Neuronal stem cell (in vitro differentiated cells): Measurements from ENCODE around the gene TSHR.

Source experiments
- DNase-seq: peaks from one replicate; pipeline ENCODE4 v3.0.0-alpha.2; 2013; ENCODE audit warnings: low spot score
- H2AFZ ChIP-seq: one replicate; pipeline ENCODE4 v1.6.1; 2013; ENCODE audit warnings: mild to moderate bottlenecking, low read length, inconsistent platforms
- H2AK5ac ChIP-seq: 2 replicates; pipeline ENCODE4 v1.6.1; 2013; ENCODE audit warnings: low read depth, mild to moderate bottlenecking, inconsistent platforms, low read length, moderate library complexity, mixed read lengths
- H2BK120ac ChIP-seq: 2 replicates; pipeline ENCODE4 v1.6.1; 2013; ENCODE audit warnings: low read depth, mild to moderate bottlenecking, inconsistent platforms, low read length, moderate library complexity, mixed read lengths
- H2BK12ac ChIP-seq: one replicate; pipeline ENCODE4 v1.6.1; 2013; ENCODE audit warnings: low read length, inconsistent platforms
- H2BK15ac ChIP-seq: 2 replicates; pipeline ENCODE4 v1.6.1; 2013; ENCODE audit warnings: mild to moderate bottlenecking, low read length, inconsistent platforms, mixed read lengths
- H2BK5ac ChIP-seq: one replicate; pipeline ENCODE4 v1.6.1; 2013; ENCODE audit warnings: inconsistent platforms, mild to moderate bottlenecking, low read length, moderate library complexity
- H3K14ac ChIP-seq: one replicate; pipeline ENCODE4 v1.6.1; 2013; ENCODE audit warnings: low read length, inconsistent platforms
- H3K18ac ChIP-seq: 2 replicates; pipeline ENCODE4 v1.6.1; 2013; ENCODE audit warnings: low read length, inconsistent platforms
- H3K23ac ChIP-seq: 2 replicates; pipeline ENCODE4 v1.6.1; 2013; ENCODE audit warnings: low read depth, mild to moderate bottlenecking, mixed read lengths, low read length, inconsistent platforms; ENCODE audit not compliant: poor library complexity
- H3K27ac ChIP-seq: replicated peaks from 3 replicates; pipeline ENCODE4 v1.5.1; 2013; ENCODE audit warnings: low read length, inconsistent platforms
- H3K27me3 ChIP-seq, 3 experiments: 2 replicates each; pipeline ENCODE4 v1.6.1; 2013; ENCODE audit warnings: low read length in 3 of 3, mild to moderate bottlenecking in 2 of 3, inconsistent platforms in 1 of 3, low read depth in 1 of 3, mixed read lengths in 1 of 3, moderate library complexity in 1 of 3; ENCODE audit not compliant: control insufficient read depth in 3 of 3, insufficient read depth in 3 of 3
- H3K36me3 ChIP-seq, 2 donors: replicated peaks in 1 of 2; 2 replicates each; pipeline ENCODE4 v1.6.1; 2013; ENCODE audit warnings: low read length in 2 of 2; ENCODE audit not compliant: control insufficient read depth in 2 of 2, insufficient read depth in 2 of 2
- H3K4ac ChIP-seq: 2 replicates; pipeline ENCODE4 v1.6.1; 2013; ENCODE audit warnings: inconsistent platforms, mild to moderate bottlenecking, low read length, moderate library complexity
- H3K4me1 ChIP-seq, 2 donors: 1 replicate in 1 of 2; 2 replicates in 1 of 2; pipeline ENCODE4 v1.6.1; 2013; ENCODE audit warnings: low read length in 2 of 2, low read depth in 1 of 2; ENCODE audit not compliant: control insufficient read depth in 2 of 2, insufficient read depth in 1 of 2
- H3K4me2 ChIP-seq: one replicate; pipeline ENCODE4 v1.6.1; 2013; ENCODE audit warnings: mild to moderate bottlenecking, low read length, inconsistent platforms; ENCODE audit not compliant: insufficient read depth, poor library complexity, severe bottlenecking
- H3K4me3 ChIP-seq, 2 donors: 2 replicates each; pipeline ENCODE4 v1.5.1; 2013; ENCODE audit warnings: low read length in 2 of 2, mild to moderate bottlenecking in 2 of 2, inconsistent platforms in 1 of 2, moderate library complexity in 1 of 2
- H3K79me1 ChIP-seq: one replicate; pipeline ENCODE4 v1.6.1; 2013; ENCODE audit warnings: low read depth, mild to moderate bottlenecking, inconsistent platforms, low read length, moderate library complexity
- H3K9ac ChIP-seq: one replicate; pipeline ENCODE4 v1.6.1; 2013; ENCODE audit warnings: mild to moderate bottlenecking, low read depth, low read length, inconsistent platforms; ENCODE audit not compliant: poor library complexity
- H3K9me3 ChIP-seq, 2 donors: replicated peaks in 1 of 2; 2 replicates each; pipeline versions ENCODE3 to v1.6.1; 2013; ENCODE audit warnings: low read length in 2 of 2, mild to moderate bottlenecking in 2 of 2, inconsistent platforms in 1 of 2, low read depth in 1 of 2, mixed read lengths in 1 of 2, moderate library complexity in 1 of 2; ENCODE audit not compliant: control insufficient read depth in 2 of 2, insufficient read depth in 1 of 2
- H4K8ac ChIP-seq: one replicate; pipeline ENCODE4 v1.6.1; 2013; ENCODE audit warnings: low read depth, mild to moderate bottlenecking, inconsistent platforms, low read length, moderate library complexity
- H4K91ac ChIP-seq: one replicate; pipeline ENCODE4 v1.6.1; 2013; ENCODE audit warnings: low read length, low read depth, mild to moderate bottlenecking, inconsistent platforms; ENCODE audit not compliant: poor library complexity
- WGBS, 2 donors: extraction: QIAGEN DNeasy Blood & Tissue Kit; methylation state at CpG; one replicate each; pipeline ENCODE4 v1.1.7; 2013; ENCODE audit warnings: missing lambda C conversion rate in 2 of 2, mixed read lengths in 1 of 2; ENCODE audit not compliant: insufficient read length in 2 of 2, insufficient replicate concordance in 1 of 2; ENCODE audit errors: extremely low coverage in 2 of 2; 5-methylcytosine and 5-hydroxymethylcytosine counted together

The TSHR gene

DNA sequence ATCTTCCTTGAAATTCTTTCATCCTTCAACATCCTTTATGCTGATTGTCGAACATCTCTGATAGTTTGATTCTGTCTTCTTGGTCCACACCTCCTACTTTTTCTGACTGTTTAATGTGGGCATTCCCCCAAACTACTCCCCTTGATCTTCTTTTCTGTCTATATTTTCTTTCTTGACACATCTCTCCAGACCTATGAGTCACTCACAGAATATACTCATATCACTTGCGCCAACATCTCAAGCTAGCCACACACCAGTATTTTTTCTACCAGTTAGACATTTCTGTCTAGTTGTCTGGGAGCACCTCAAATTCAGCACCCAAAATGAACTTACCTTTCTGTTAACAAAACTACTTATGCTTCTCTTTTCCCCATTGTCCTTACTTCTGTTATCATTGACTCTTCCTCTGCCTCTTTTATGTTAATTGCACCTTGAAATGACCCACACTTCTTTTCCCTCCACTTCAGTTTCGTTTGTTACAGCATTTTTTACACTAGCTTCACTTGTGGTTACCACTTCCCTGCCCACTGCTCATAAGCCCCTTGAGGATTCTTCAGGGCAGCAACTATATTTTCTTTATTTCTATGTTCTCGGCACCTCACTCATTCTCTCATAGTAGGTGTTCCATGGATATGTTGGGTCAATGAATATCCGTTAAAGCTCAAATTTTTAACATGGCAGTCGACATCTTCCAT lies 33.5 kb downstream of the TSHR start:
- Histone ChIP-seq H3K9me3 (no peaks in the 10 kb centered on the region), H3K14ac (no peak overlapping the region), H3K9ac (no peak overlapping the region), H3K79me1 (no peaks in the 10 kb centered on the region), H3K36me3 (no peaks in the 10 kb centered on the region), H2BK12ac (no peak overlapping the region), H3K27ac (no peak overlapping the region), H4K8ac (no peak overlapping the region), H3K4ac (no peak overlapping the region), H2BK5ac (no peak overlapping the region), H3K4me1 (no peaks in the 10 kb centered on the region), H3K27me3 (peaks cover 0 to 12% (median 0%) of the 10 kb centered on the region in 3 experiments), H3K18ac (no peak overlapping the region), H4K91ac (no peak overlapping the region), H3K4me2 (no peak overlapping the region), H2BK15ac (no peak overlapping the region), H2AFZ (no peak overlapping the region), H2AK5ac (no peak overlapping the region), H3K4me3 (no peak overlapping the region), H2BK120ac (no peak overlapping the region), H3K23ac (no peak overlapping the region)
- DNase-seq = no peak
- no CpG with 5 or more reads among the region's 6 CpGs for WGBS, 2 donors

- Histone ChIP-seq H3K9ac (no peak overlapping the region), H2BK12ac (no peak overlapping the region), H4K91ac (no peak overlapping the region), H3K14ac (no peak overlapping the region), H3K79me1 (no peaks in the 10 kb centered on the region), H3K4me2 (no peak overlapping the region), H3K4me3 (no peak overlapping the region), H3K27me3 (peaks cover 0 to 12% (median 0%) of the 10 kb centered on the region in 3 experiments), H3K36me3 (no peaks in the 10 kb centered on the region), H2AFZ (no peak overlapping the region), H3K4me1 (no peaks in the 10 kb centered on the region), H2AK5ac (no peak overlapping the region), H2BK15ac (no peak overlapping the region), H3K9me3 (no peaks in the 10 kb centered on the region), H2BK5ac (no peak overlapping the region), H3K4ac (no peak overlapping the region), H2BK120ac (no peak overlapping the region), H4K8ac (no peak overlapping the region), H3K27ac (no peak overlapping the region), H3K23ac (no peak overlapping the region), H3K18ac (no peak overlapping the region)
- no CpG with 5 or more reads among the region's 3 CpGs for WGBS, 2 donors
- DNase-seq = no peak
Measured at GRCh38 chr14:80992580-80992979, 37.2 kb downstream of the TSHR start.

- no CpG with 5 or more reads among the region's 13 CpGs for WGBS, 2 donors
Measured at GRCh38 chr14:80996049-80996901, 40.9 kb downstream of the TSHR start.

GRCh38 chr14:81001447-81001846 lies 46.0 kb downstream of the TSHR start:
- Histone ChIP-seq H3K27ac (no peak overlapping the region), H3K14ac (no peak overlapping the region), H2BK120ac (no peak overlapping the region), H3K4me3 (no peak overlapping the region), H4K91ac (no peak overlapping the region), H3K4me2 (no peak overlapping the region), H3K79me1 (no peaks in the 10 kb centered on the region), H2BK5ac (no peak overlapping the region), H3K9me3 (no peaks in the 10 kb centered on the region), H3K23ac (no peak overlapping the region), H3K36me3 (no peaks in the 10 kb centered on the region), H2AFZ (no peak overlapping the region), H3K9ac (no peak overlapping the region), H4K8ac (no peak overlapping the region), H2BK15ac (no peak overlapping the region), H3K4ac (no peak overlapping the region), H3K18ac (no peak overlapping the region), H3K27me3 (no peaks in the 10 kb centered on the region), H2AK5ac (no peak overlapping the region), H3K4me1 (no peaks in the 10 kb centered on the region), H2BK12ac (no peak overlapping the region)
- no CpG with 5 or more reads among the region's 6 CpGs for WGBS, 2 donors
- no peak for DNase-seq

More at GRCh38 chr14:80996049-80996901, 40.9 kb downstream of the TSHR start:
- no peak for DNase-seq
- H3K4me3 ChIP-seq = no peak overlapping the region
- H3K36me3 ChIP-seq = no peaks in the 10 kb centered on the region
- H3K9ac ChIP-seq = no peak overlapping the region
- no peak overlapping the region for H3K14ac ChIP-seq
- H2BK15ac ChIP-seq = no peak overlapping the region
- H3K4me2 ChIP-seq = no peak overlapping the region
- H2AFZ ChIP-seq = no peak overlapping the region
- no peaks in the 10 kb centered on the region for H3K9me3 ChIP-seq
- H4K8ac ChIP-seq = no peak overlapping the region
- no peak overlapping the region for H2BK120ac ChIP-seq
- no peak overlapping the region for H2AK5ac ChIP-seq
- no peaks in the 10 kb centered on the region for H3K79me1 ChIP-seq
- H3K27ac ChIP-seq = no peak overlapping the region
- H3K18ac ChIP-seq = no peak overlapping the region
- H4K91ac ChIP-seq = no peak overlapping the region
- no peak overlapping the region for H3K4ac ChIP-seq
- no peak overlapping the region for H2BK5ac ChIP-seq
- H2BK12ac ChIP-seq = no peak overlapping the region
- no peak overlapping the region for H3K23ac ChIP-seq
- no peaks in the 10 kb centered on the region for H3K27me3 ChIP-seq
- H3K4me1 ChIP-seq = no peaks in the 10 kb centered on the region
